ENCODE data around the gene SULT1A4.
"Not testable (repeated sequence)": the region's sequence is repeated elsewhere in the genome, so short reads cannot be mapped to it uniquely, and the experiment has no call there.

DNA sequence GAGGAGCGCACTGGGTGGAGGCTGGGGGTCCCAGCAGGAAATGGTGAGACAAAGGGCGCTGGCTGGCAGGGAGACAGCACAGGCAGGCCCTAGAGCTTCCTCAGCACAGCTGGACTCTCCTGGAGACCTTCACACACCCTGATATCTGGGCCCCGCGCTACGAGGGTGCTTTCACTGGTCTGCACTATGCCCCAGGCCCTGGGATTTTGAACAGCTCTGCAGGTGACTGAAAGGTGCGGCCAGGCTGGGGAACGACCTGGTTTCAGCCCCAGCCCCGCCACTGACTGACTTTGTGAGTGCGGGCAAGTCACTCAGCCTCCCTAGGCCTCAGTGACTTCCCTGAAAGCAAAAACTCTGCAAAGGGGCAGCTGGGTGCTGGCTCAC, 926 bp downstream of the SULT1A4 start:
- not testable (repeated sequence) for TF ChIP-seq CTCF (IDR thresholded peaks at IDR 0.05; ENCODE audit: borderline replicate concordance, extremely low read depth, low read length, poor library complexity, severe bottlenecking); EZH2 (IDR thresholded peaks at IDR 0.05; ENCODE audit: borderline replicate concordance, low read depth, low read length, severe bottlenecking)

All from DND-41 (cell line).